ENCODE data around the gene FAM241B. TPM values are rescaled to one million over a fixed set of nuclear protein-coding genes. Genes with fewer than 3 reads are reported as not detected.

The FAM241B gene
- polyA plus RNA-seq, 1 donor (not counting 4 experiments of a cell fraction or from before 2014, with no cell fraction given) = 7.9 TPM

GRCh38 chr10:69660296-69660695, 30.2 kb downstream of the FAM241B start:
- Histone ChIP-seq H3K27me3 (ENCODE audit: control insufficient read depth, extremely low read depth, insufficient read depth, low read length) (peaks cover 47% of the 10 kb centered on the region), H3K4me3 (ENCODE audit: control insufficient read depth in 2 of 3, extremely low read depth in 1 of 3, insufficient read depth in 2 of 3, low read depth in 1 of 3, low read length in 3 of 3) (no peak overlapping the region), H2AFZ (ENCODE audit: control insufficient read depth, low read length) (no peak overlapping the region), H3K4me1 (ENCODE audit: control insufficient read depth, extremely low read depth, insufficient read depth, low read length) (no peaks in the 10 kb centered on the region), H3K9ac (ENCODE audit: control insufficient read depth, extremely low read depth, insufficient read depth, low read length) (no peak overlapping the region), H3K4me2 (ENCODE audit: control insufficient read depth, extremely low read depth, insufficient read depth, low read depth, low read length) (no peak overlapping the region), H4K20me1 (ENCODE audit: control insufficient read depth, extremely low read depth, insufficient read depth, low read length) (no peaks in the 10 kb centered on the region), H3K79me2 (ENCODE audit: control insufficient read depth, insufficient read depth, low read length) (no peaks in the 10 kb centered on the region), H3K27ac (ENCODE audit: control insufficient read depth, insufficient read depth, low read length) (no peak overlapping the region), H3K36me3 (ENCODE audit: control insufficient read depth in 2 of 2, extremely low read depth in 1 of 2, insufficient read depth in 2 of 2, low read length in 2 of 2) (no peaks in the 10 kb centered on the region), H3K9me1 (ENCODE audit: control insufficient read depth, extremely low read depth, insufficient read depth, low read length) (no peaks in the 10 kb centered on the region), H3K9me3 (ENCODE audit: control insufficient read depth, low read depth, low read length) (no peaks in the 10 kb centered on the region)
- dilution Hi-C loops (cut with MboI; ENCODE audit: extremely low pct_ligation_motif_present, low sequenced_read_pairs) = no loop called here
- no peak for TF ChIP-seq CTCF (optimal IDR thresholded peaks at IDR 0.05 in 1 of 3, IDR thresholded peaks at IDR 0.05 in 1 of 3, conservative IDR thresholded peaks at IDR 0.05 in 1 of 3; ENCODE audit: extremely low read depth in 1 of 3, insufficient read depth in 2 of 3, low read length in 3 of 3)
- TF ChIP-seq EZH2 (IDR thresholded peaks at IDR 0.05; ENCODE audit: low read length) = no peak
- DNase-seq (ENCODE audit: low read depth, low spot score) = no peak
- no peak for FAIRE-seq

- Histone ChIP-seq H3K79me2 (ENCODE audit: control insufficient read depth, insufficient read depth, low read length) (no peaks in the 10 kb centered on the region), H3K4me3 (ENCODE audit: control insufficient read depth in 2 of 3, extremely low read depth in 1 of 3, insufficient read depth in 2 of 3, low read depth in 1 of 3, low read length in 3 of 3) (no peak overlapping the region), H2AFZ (ENCODE audit: control insufficient read depth, low read length) (no peak overlapping the region), H3K27me3 (ENCODE audit: control insufficient read depth, extremely low read depth, insufficient read depth, low read length) (peaks cover 53% of the 10 kb centered on the region), H3K9me3 (ENCODE audit: control insufficient read depth, low read depth, low read length) (no peaks in the 10 kb centered on the region), H4K20me1 (ENCODE audit: control insufficient read depth, extremely low read depth, insufficient read depth, low read length) (no peaks in the 10 kb centered on the region), H3K9me1 (ENCODE audit: control insufficient read depth, extremely low read depth, insufficient read depth, low read length) (no peaks in the 10 kb centered on the region), H3K4me1 (ENCODE audit: control insufficient read depth, extremely low read depth, insufficient read depth, low read length) (no peaks in the 10 kb centered on the region), H3K36me3 (ENCODE audit: control insufficient read depth in 2 of 2, extremely low read depth in 1 of 2, insufficient read depth in 2 of 2, low read length in 2 of 2) (no peaks in the 10 kb centered on the region), H3K9ac (ENCODE audit: control insufficient read depth, extremely low read depth, insufficient read depth, low read length) (no peak overlapping the region), H3K27ac (ENCODE audit: control insufficient read depth, insufficient read depth, low read length) (no peak overlapping the region), H3K4me2 (ENCODE audit: control insufficient read depth, extremely low read depth, insufficient read depth, low read depth, low read length) (no peak overlapping the region)
- DNase-seq (ENCODE audit: low read depth, low spot score) = no peak
- TF ChIP-seq EZH2 (IDR thresholded peaks at IDR 0.05; ENCODE audit: low read length) (no peak), CTCF (optimal IDR thresholded peaks at IDR 0.05 in 1 of 3, IDR thresholded peaks at IDR 0.05 in 1 of 3, conservative IDR thresholded peaks at IDR 0.05 in 1 of 3; ENCODE audit: extremely low read depth in 1 of 3, insufficient read depth in 2 of 3, low read length in 3 of 3) (no peak)
- no peak for FAIRE-seq
- dilution Hi-C loops (cut with MboI; ENCODE audit: extremely low pct_ligation_motif_present, low sequenced_read_pairs) = no loop called here
Observed at GRCh38 chr10:69661414-69662172, 31.5 kb downstream of the FAM241B start.
